GM23338 (cell line): ENCODE results near the gene PLCXD3.

Experiments
- CTCF ChIP-seq, 2 experiments: fragments of 200-600 bp in 1 of 2; sonication (generic) in 1 of 2; conservative IDR thresholded peaks; 2 replicates each; pipeline versions ENCODE4 v1.5.1 to v1.6.1; 2016 to 2017; ENCODE audit warnings: antibody characterized with exemption in 2 of 2, low read depth in 2 of 2, mild to moderate bottlenecking in 2 of 2, moderate library complexity in 1 of 2
- EZH2 ChIP-seq: fragments of 200-600 bp; sonication (generic); IDR thresholded peaks from one replicate; pipeline ENCODE4 v1.8.0; 2017; ENCODE audit warnings: antibody characterized with exemption, mild to moderate bottlenecking, low read depth; ENCODE audit not compliant: unreplicated experiment
- POLR2AphosphoS5 ChIP-seq: IDR thresholded peaks from 2 replicates; pipeline ENCODE4 v1.6.1; 2016; ENCODE audit warnings: antibody characterized with exemption, low read depth
- STAT1 ChIP-seq: IDR thresholded peaks from one replicate; pipeline ENCODE4 v1.6.1; 2016; ENCODE audit warnings: antibody characterized with exemption; ENCODE audit not compliant: unreplicated experiment

GRCh38 chr5:41339339-41339738 lies 171.1 kb downstream of the PLCXD3 start:
- TF ChIP-seq CTCF (conservative IDR thresholded peaks at IDR 0.05; ENCODE audit: low read depth in 2 of 2) (no peak), EZH2 (no peak), POLR2AphosphoS5 (no peak), STAT1 (no peak)
